ENCODE measurements around the gene LRMDA. TPM values are rescaled to one million over a fixed set of nuclear protein-coding genes. Genes with fewer than 3 reads are reported as not detected.
"Not testable (repeated sequence)": the region's sequence is repeated elsewhere in the genome, so short reads cannot be mapped to it uniquely, and the experiment has no call there.

The LRMDA gene
- total RNA-seq, 6 donors from 2014 or later = 12.8 to 185 (median 18.1) TPM

- H3K27me3 ChIP-seq = no peaks in the 10 kb centered on the region
- peaks cover 0 to 8% (median 0%) of the 10 kb centered on the region in 4 donors for H3K4me1 ChIP-seq
- DNase-seq = no peak
- no peak overlapping the region for H3K4me3 ChIP-seq
- WGBS, 2 donors = 95 to 99% methylated on average over 5 of the region's 5 CpGs
- ATAC-seq (ENCODE audit: low FRiP score in 2 of 2) = no peak
- TF ChIP-seq POLR2AphosphoS5 (IDR thresholded peaks at IDR 0.05) (no peak), CTCF (IDR thresholded peaks at IDR 0.05) (no peak), EP300 (IDR thresholded peaks at IDR 0.05) (no peak), POLR2A (IDR thresholded peaks at IDR 0.05) (no peak)
- no peaks in the 10 kb centered on the region for H3K36me3 ChIP-seq
- H3K9me3 ChIP-seq = no peaks in the 10 kb centered on the region
- no peak overlapping the region for H3K27ac ChIP-seq
These were observed 167.6 kb downstream of the LRMDA start for GRCh38 chr10:75598998-75599397.

GRCh38 chr10:75599875-75600648 is 168.6 kb downstream of the LRMDA start:
- Histone ChIP-seq H3K27ac (no peak overlapping the region), H3K36me3 (no peaks in the 10 kb centered on the region), H3K9me3 (no peaks in the 10 kb centered on the region), H3K4me3 (no peak overlapping the region), H3K4me1 (peaks cover 0 to 8% (median 0%) of the 10 kb centered on the region in 4 donors), H3K27me3 (no peaks in the 10 kb centered on the region)
- DNase-seq (no peak), ATAC-seq (ENCODE audit: low FRiP score in 2 of 2) (no peak)
- no peak for TF ChIP-seq EP300 (IDR thresholded peaks at IDR 0.05)
- no peak for TF ChIP-seq POLR2AphosphoS5 (IDR thresholded peaks at IDR 0.05)
- TF ChIP-seq CTCF (IDR thresholded peaks at IDR 0.05) = no peak
- TF ChIP-seq POLR2A (IDR thresholded peaks at IDR 0.05) = no peak
- 79 to 94% methylated on average over 2 of the region's 2 CpGs for WGBS, 2 donors

GRCh38 chr10:75600833-75601232 is 169.4 kb downstream of the LRMDA start:
- H3K9me3 ChIP-seq = no peaks in the 10 kb centered on the region
- ATAC-seq (ENCODE audit: low FRiP score in 2 of 2) = no peak
- no peak for TF ChIP-seq POLR2AphosphoS5 (IDR thresholded peaks at IDR 0.05)
- TF ChIP-seq POLR2A (IDR thresholded peaks at IDR 0.05) = no peak
- no peak for TF ChIP-seq CTCF (IDR thresholded peaks at IDR 0.05)
- TF ChIP-seq EP300 (IDR thresholded peaks at IDR 0.05) = no peak

GRCh38 chr10:75602341-75602740 is 170.9 kb downstream of the LRMDA start:
- Histone ChIP-seq H3K27ac (no peak overlapping the region), H3K36me3 (no peaks in the 10 kb centered on the region), H3K9me3 (no peaks in the 10 kb centered on the region), H3K4me1 (peaks cover 0 to 8% (median 0%) of the 10 kb centered on the region in 4 donors), H3K4me3 (no peak overlapping the region), H3K27me3 (no peaks in the 10 kb centered on the region)
- ATAC-seq (ENCODE audit: low FRiP score in 2 of 2) = no peak
- DNase-seq = no peak
- TF ChIP-seq CTCF (IDR thresholded peaks at IDR 0.05) = no peak
- no peak for TF ChIP-seq POLR2AphosphoS5 (IDR thresholded peaks at IDR 0.05)
- TF ChIP-seq EP300 (IDR thresholded peaks at IDR 0.05) = no peak
- no peak for TF ChIP-seq POLR2A (IDR thresholded peaks at IDR 0.05)
- WGBS, 2 donors = 97 to 100% methylated on average over 2 of the region's 2 CpGs

More at GRCh38 chr10:75600833-75601232, 169.4 kb downstream of the LRMDA start:
- no peak for DNase-seq
- Histone ChIP-seq H3K27me3 (no peaks in the 10 kb centered on the region), H3K27ac (no peak overlapping the region), H3K36me3 (no peaks in the 10 kb centered on the region), H3K4me3 (no peak overlapping the region), H3K4me1 (peaks cover 0 to 8% (median 0%) of the 10 kb centered on the region in 4 donors)
- 56 to 65% methylated on average over 4 of the region's 4 CpGs for WGBS, 2 donors

- H3K9me3 ChIP-seq = no peaks in the 10 kb centered on the region
- H3K27me3 ChIP-seq = no peaks in the 10 kb centered on the region
- WGBS, 2 donors = 67 to 70% methylated on average over 4 of the region's 4 CpGs
- ATAC-seq (ENCODE audit: low FRiP score in 2 of 2) (no peak), DNase-seq (no peak)
- peaks cover 0 to 4% (median 0%) of the 10 kb centered on the region in 4 donors for H3K4me1 ChIP-seq
- TF ChIP-seq POLR2A (IDR thresholded peaks at IDR 0.05) (no peak), EP300 (IDR thresholded peaks at IDR 0.05) (no peak), CTCF (IDR thresholded peaks at IDR 0.05) (no peak)
- no peak overlapping the region for H3K27ac ChIP-seq
- no peaks in the 10 kb centered on the region for H3K36me3 ChIP-seq
- H3K4me3 ChIP-seq = no peak overlapping the region
These were observed 173.7 kb downstream of the LRMDA start for GRCh38 chr10:75605096-75605495.

- H3K4me1 ChIP-seq; DNase-seq; H3K36me3 ChIP-seq; H3K27me3 ChIP-seq; H3K9me3 ChIP-seq; ATAC-seq (ENCODE audit: low FRiP score in 2 of 2); H3K4me3 ChIP-seq; H3K27ac ChIP-seq: not testable (repeated sequence)
- 94 to 97% methylated on average over 6 of the region's 6 CpGs for WGBS, 2 donors
These were observed 174.4 kb downstream of the LRMDA start for GRCh38 chr10:75605795-75606194.
